Activated naive CD8-positive, alpha-beta T cell treated with anti-CD3 and anti-CD28 coated beads, Interleukin-2, amount 50 U/mL, for 16 hours (primary cell): Measurements from ENCODE around the gene PRICKLE4.

Experiments
- DNase-seq: peaks from one replicate; pipeline ENCODE4 v3.0.0-alpha.2; 2020; ENCODE audit warnings: low read depth, low spot score

PRICKLE4 gene

GRCh38 chr6:41780551-41781365, at the start of gene PRICKLE4:
PRICKLE4 (plus strand) TSS chr6:41780782; CDS start chr6:41783474, 2,692 bp downstream.
- DNase-seq: no peak

GRCh38 chr6:41731561-41732086, 49.0 kb upstream of the PRICKLE4 start:
- no peak for DNase-seq

GRCh38 chr6:41732149-41732548, 48.4 kb upstream of the PRICKLE4 start:
- DNase-seq: no peak

- peak; percentile 33 for DNase-seq
Measured at GRCh38 chr6:41732591-41733359, 47.8 kb upstream of the PRICKLE4 start.

- DNase-seq: no peak
Measured at GRCh38 chr6:41733360-41733706, 47.2 kb upstream of the PRICKLE4 start.

- peak; percentile 11 for DNase-seq
Measured at GRCh38 chr6:41733707-41734665, 46.6 kb upstream of the PRICKLE4 start.

GRCh38 chr6:41734666-41735426, 45.7 kb upstream of the PRICKLE4 start:
- peak; percentile 14 for DNase-seq

GRCh38 chr6:41735427-41736185, 45.0 kb upstream of the PRICKLE4 start, which contains the start of gene TFEB:
TFEB (minus strand) TSS chr6:41735608; CDS start chr6:41691213, 44,395 bp downstream.
- peak; percentile 86 for DNase-seq

GRCh38 chr6:41736186-41736733, 44.3 kb upstream of the PRICKLE4 start:
- no peak for DNase-seq

GRCh38 chr6:41736800-41737555, 43.6 kb upstream of the PRICKLE4 start:
- no peak for DNase-seq

GRCh38 chr6:41737591-41738130, 42.9 kb upstream of the PRICKLE4 start:
- DNase-seq: no peak

GRCh38 chr6:41739041-41739440, 41.5 kb upstream of the PRICKLE4 start:
- no peak for DNase-seq

GRCh38 chr6:41740366-41741162, 40.0 kb upstream of the PRICKLE4 start:
- DNase-seq: no peak

GRCh38 chr6:41741625-41742490, 38.7 kb upstream of the PRICKLE4 start:
- DNase-seq: no peak

GRCh38 chr6:41743406-41744235, 37.0 kb upstream of the PRICKLE4 start:
- no peak for DNase-seq
